Stimulated activated CD8-positive, alpha-beta memory T cell treated with anti-CD3 and anti-CD28 coated beads, Interleukin-12 subunit alpha, Interleukin-12 subunit beta, amount 100 ng/mL, for 4 hours (primary cell): ENCODE data around the gene PTGES2.
"Not testable (repeated sequence)": the region's sequence is repeated elsewhere in the genome, so short reads cannot be mapped to it uniquely, and the experiment has no call there.

ENCODE experiments used
- DNase-seq: peaks from one replicate; pipeline ENCODE4 v3.0.0-alpha.2; 2020; ENCODE audit warnings: low read depth

PTGES2 gene

GRCh38 chr9:128118971-128119665 lies 8.4 kb downstream of the PTGES2 start:
- no peak for DNase-seq

GRCh38 chr9:128118472-128118857 lies 9.1 kb downstream of the PTGES2 start:
- no peak for DNase-seq

GRCh38 chr9:128117613-128118471 lies 9.7 kb downstream of the PTGES2 start:
- peak; percentile 85 for DNase-seq

- DNase-seq = no peak
Measured at GRCh38 chr9:128116104-128117083, 11.1 kb downstream of the PTGES2 start.

- DNase-seq = no peak
Measured at GRCh38 chr9:128115187-128116103, 12.1 kb downstream of the PTGES2 start.

- no peak for DNase-seq
Measured at GRCh38 chr9:128114326-128115186, 13.0 kb downstream of the PTGES2 start.

GRCh38 chr9:128113526-128114325 lies 13.8 kb downstream of the PTGES2 start:
- no peak for DNase-seq

GRCh38 chr9:128111726-128112125 lies 15.8 kb downstream of the PTGES2 start:
- not testable (repeated sequence) for DNase-seq

GRCh38 chr9:128109050-128109709 lies 18.3 kb downstream of the PTGES2 start:
- DNase-seq = no peak

GRCh38 chr9:128108269-128109049 lies 19.1 kb downstream of the PTGES2 start:
- no peak for DNase-seq

- no peak for DNase-seq
Measured at GRCh38 chr9:128107468-128108268, 19.9 kb downstream of the PTGES2 start.

- DNase-seq = no peak
Measured at GRCh38 chr9:128106940-128107467, 20.5 kb downstream of the PTGES2 start.

GRCh38 chr9:128106181-128106939 lies 21.2 kb downstream of the PTGES2 start:
- no peak for DNase-seq

- no peak for DNase-seq
Measured at GRCh38 chr9:128105538-128106175, 21.9 kb downstream of the PTGES2 start.

GRCh38 chr9:128104171-128104618 lies 23.3 kb downstream of the PTGES2 start:
- DNase-seq = no peak
